ENCODE measurements around the gene AHSG.

GRCh38 chr3:186590580-186591295 lies 22.1 kb upstream of the AHSG start:
- TF ChIP-seq CTCF (IDR thresholded peaks at IDR 0.05): no peak
- no peak for TF ChIP-seq POLR2AphosphoS5 (IDR thresholded peaks at IDR 0.05)
- TF ChIP-seq POLR2A (IDR thresholded peaks at IDR 0.05): no peak
